Natural killer cell (primary cell): ENCODE measurements around the gene OR10G6. TPM values are rescaled to one million over a fixed set of nuclear protein-coding genes. Genes with fewer than 3 reads are reported as not detected.

Experiments used
- ATAC-seq, 3 donors: fragments of 150-1000 bp in 2 of 3; fragments of 200-7000 bp in 1 of 3; cut with Tn5 transposase; 1 replicate in 1 of 3; 2 replicates in 2 of 3; pipeline ENCODE4 v1.10.0; 2021; ENCODE audit warnings: mild to moderate bottlenecking in 2 of 3, moderate library complexity in 2 of 3
- DNase-seq, 2 donors: peaks; one replicate each; pipeline versions ENCODE4 v3.0.0 to v3.0.0-alpha.2; 2013 to 2021; ENCODE audit warnings: mixed read lengths in 1 of 2
- H3K27ac ChIP-seq: one replicate; pipeline ENCODE4 v1.5.1; 2013; ENCODE audit warnings: mild to moderate bottlenecking, low read length
- H3K27me3 ChIP-seq: one replicate; pipeline ENCODE4 v1.6.1; 2013; ENCODE audit warnings: low read length; ENCODE audit not compliant: control insufficient read depth, insufficient read depth
- H3K36me3 ChIP-seq: one replicate; pipeline ENCODE4 v1.6.1; 2013; ENCODE audit warnings: low read length; ENCODE audit not compliant: control insufficient read depth, insufficient read depth
- H3K4me1 ChIP-seq: one replicate; pipeline ENCODE4 v1.6.1; 2013; ENCODE audit warnings: low read length; ENCODE audit not compliant: control insufficient read depth, insufficient read depth
- H3K4me3 ChIP-seq: one replicate; pipeline ENCODE4 v1.5.1; 2013; ENCODE audit warnings: low read length
- H3K9me3 ChIP-seq: one replicate; pipeline ENCODE4 v1.6.1; 2013; ENCODE audit warnings: low read length; ENCODE audit not compliant: control insufficient read depth, insufficient read depth
- H3K27ac Mint-ChIP-seq, 2 donors: one replicate each; pipeline ENCODE4 v1.8.0; 2022; ENCODE audit warnings: mild to moderate bottlenecking in 2 of 2, mixed read lengths in 2 of 2, moderate library complexity in 1 of 2
- H3K27me3 Mint-ChIP-seq, 2 donors: one replicate each; pipeline ENCODE4 v1.8.0; 2022; ENCODE audit warnings: low read depth in 2 of 2, mixed read lengths in 2 of 2
- H3K36me3 Mint-ChIP-seq: one replicate; pipeline ENCODE4 v1.8.0; 2022; ENCODE audit warnings: mixed read lengths
- H3K4me1 Mint-ChIP-seq, 2 donors: one replicate each; pipeline ENCODE4 v1.8.0; 2022; ENCODE audit warnings: mixed read lengths in 2 of 2
- H3K4me3 Mint-ChIP-seq: one replicate; pipeline ENCODE4 v1.8.0; 2022; ENCODE audit warnings: mild to moderate bottlenecking, moderate library complexity, mixed read lengths
- H3K9me3 Mint-ChIP-seq, 2 donors: one replicate each; pipeline ENCODE4 v1.8.0; 2022; ENCODE audit warnings: mixed read lengths in 2 of 2
- WGBS: methylation state at CpG from one replicate; pipeline ENCODE4 v1.1.7; 2013; ENCODE audit warnings: missing lambda C conversion rate; ENCODE audit not compliant: insufficient coverage; 5-methylcytosine and 5-hydroxymethylcytosine counted together
- intact Hi-C: fragments of 100-400 bp; cut with micrococcal nuclease; formaldehyde crosslinking; loops from one replicate; pipeline ENCODE4 v1.14.2; 2022
- total RNA-seq, 4 donors: library from RNA; stranded (reverse); fragments of 120-200 nt in 1 of 4; gene quantifications; one replicate each; pipeline versions ENCODE4 v1.2.3 to v1.2.4, GENCODE V29; 2013 to 2022
- TF ChIP-seq, protein P1 (sequence below): fragments of 200-600 bp; IDR thresholded peaks from one replicate; pipeline ENCODE4 v1.8.0; 2022; ENCODE audit warnings: antibody characterized with exemption

Gene OR10G6
- total RNA-seq, 3 donors from 2014 or later (not counting 1 experiment from before 2014, with no cell fraction given): not detected

DNA sequence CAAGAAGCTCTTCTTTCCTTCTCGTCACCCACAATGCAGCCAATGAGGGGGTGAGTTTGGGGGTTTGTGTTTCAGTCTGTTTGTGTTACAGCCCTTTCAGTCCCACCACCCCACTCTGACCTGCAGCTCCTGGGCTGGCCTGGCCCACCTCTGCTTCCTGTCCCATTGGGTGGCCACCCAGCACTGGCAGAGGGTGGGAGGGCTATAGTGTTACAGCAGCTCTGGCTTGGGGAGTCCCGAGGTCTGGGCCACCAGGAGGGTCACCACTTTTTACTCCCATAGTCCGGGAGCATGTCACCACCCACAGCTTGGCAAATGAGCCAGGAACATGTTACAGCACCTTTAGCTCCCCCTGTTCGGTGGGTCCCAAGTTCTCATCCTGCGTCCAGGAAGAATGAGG lies 15.7 kb downstream of the OR10G6 start:
- Mint-ChIP-seq H3K27ac (no peak overlapping the region), H3K9me3 (peaks cover 16% of the 10 kb centered on the region in 2 donors), H3K4me1 (no peaks in the 10 kb centered on the region), H3K36me3 (no peaks in the 10 kb centered on the region), H3K27me3 (peaks cover 0 to 2% of the 10 kb centered on the region in 2 donors), H3K4me3 (no peak overlapping the region)
- DNase-seq (no peak), ATAC-seq (no peak)
- H3K4me1 ChIP-seq: no peaks in the 10 kb centered on the region
- intact Hi-C loops: no loop called here
- H3K9me3 ChIP-seq: no peaks in the 10 kb centered on the region
- TF ChIP-seq, protein P1, sequence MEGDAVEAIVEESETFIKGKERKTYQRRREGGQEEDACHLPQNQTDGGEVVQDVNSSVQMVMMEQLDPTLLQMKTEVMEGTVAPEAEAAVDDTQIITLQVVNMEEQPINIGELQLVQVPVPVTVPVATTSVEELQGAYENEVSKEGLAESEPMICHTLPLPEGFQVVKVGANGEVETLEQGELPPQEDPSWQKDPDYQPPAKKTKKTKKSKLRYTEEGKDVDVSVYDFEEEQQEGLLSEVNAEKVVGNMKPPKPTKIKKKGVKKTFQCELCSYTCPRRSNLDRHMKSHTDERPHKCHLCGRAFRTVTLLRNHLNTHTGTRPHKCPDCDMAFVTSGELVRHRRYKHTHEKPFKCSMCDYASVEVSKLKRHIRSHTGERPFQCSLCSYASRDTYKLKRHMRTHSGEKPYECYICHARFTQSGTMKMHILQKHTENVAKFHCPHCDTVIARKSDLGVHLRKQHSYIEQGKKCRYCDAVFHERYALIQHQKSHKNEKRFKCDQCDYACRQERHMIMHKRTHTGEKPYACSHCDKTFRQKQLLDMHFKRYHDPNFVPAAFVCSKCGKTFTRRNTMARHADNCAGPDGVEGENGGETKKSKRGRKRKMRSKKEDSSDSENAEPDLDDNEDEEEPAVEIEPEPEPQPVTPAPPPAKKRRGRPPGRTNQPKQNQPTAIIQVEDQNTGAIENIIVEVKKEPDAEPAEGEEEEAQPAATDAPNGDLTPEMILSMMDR: no peak
- no peak overlapping the region for H3K27ac ChIP-seq
- H3K27me3 ChIP-seq: no peaks in the 10 kb centered on the region
- WGBS: 87% methylated on average over 4 of the region's 5 CpGs
- no peak overlapping the region for H3K4me3 ChIP-seq
- H3K36me3 ChIP-seq: no peaks in the 10 kb centered on the region

DNA sequence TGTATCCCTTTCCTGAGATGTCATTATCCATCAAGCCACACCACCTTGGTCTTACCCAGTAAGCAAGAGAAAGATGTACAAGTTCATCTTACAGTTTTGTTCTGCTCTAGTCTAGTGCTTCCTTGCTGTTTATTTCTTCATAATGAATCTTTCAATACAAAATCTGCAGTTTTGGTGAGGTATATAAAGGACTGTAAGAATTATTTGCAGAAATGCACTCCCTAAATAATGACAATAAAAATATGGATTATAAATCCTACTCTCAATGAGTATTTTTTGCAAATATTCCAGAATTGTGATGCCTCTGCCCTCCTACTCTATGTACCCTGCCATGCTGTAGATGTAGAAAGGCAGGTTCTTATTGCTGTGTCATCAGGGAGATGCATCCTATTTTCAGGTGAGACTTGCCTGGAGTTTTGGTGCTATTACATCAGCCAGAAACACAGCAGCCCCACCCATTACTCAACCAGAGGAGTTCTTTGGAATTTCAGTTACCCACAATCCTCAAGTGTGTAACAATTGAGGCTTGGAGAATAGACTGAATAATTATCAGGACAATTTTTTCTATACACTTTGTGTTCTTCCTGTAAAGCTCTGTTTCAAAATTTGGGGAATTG lies 17.1 kb downstream of the OR10G6 start, which contains the start of gene OR10S1:
Gene OR10S1 (minus strand): TSS at position 51 of the 617 bp plus-strand sequence. CDS start 117 bp downstream, outside the sequence.
- H3K4me3 ChIP-seq: no peak within 1 kb of the TSS
- H3K27me3 ChIP-seq: no peaks in the 10 kb centered on the region
- TF ChIP-seq, protein P1: no peak
- Mint-ChIP-seq H3K36me3 (no peaks in the 10 kb centered on the region), H3K27me3 (peaks cover 0 to 2% of the 10 kb centered on the region in 2 donors), H3K4me3 (no peak within 1 kb of the TSS), H3K27ac (no peak within 1 kb of the TSS), H3K9me3 (peaks cover 7 to 10% of the 10 kb centered on the region in 2 donors), H3K4me1 (no peaks in the 10 kb centered on the region)
- H3K9me3 ChIP-seq: no peaks in the 10 kb centered on the region
- no peak for ATAC-seq
- H3K4me1 ChIP-seq: no peaks in the 10 kb centered on the region
- H3K36me3 ChIP-seq: no peaks in the 10 kb centered on the region
- no peak within 1 kb of the TSS for H3K27ac ChIP-seq
- intact Hi-C loops: no loop called here
- DNase-seq: no peak

DNA sequence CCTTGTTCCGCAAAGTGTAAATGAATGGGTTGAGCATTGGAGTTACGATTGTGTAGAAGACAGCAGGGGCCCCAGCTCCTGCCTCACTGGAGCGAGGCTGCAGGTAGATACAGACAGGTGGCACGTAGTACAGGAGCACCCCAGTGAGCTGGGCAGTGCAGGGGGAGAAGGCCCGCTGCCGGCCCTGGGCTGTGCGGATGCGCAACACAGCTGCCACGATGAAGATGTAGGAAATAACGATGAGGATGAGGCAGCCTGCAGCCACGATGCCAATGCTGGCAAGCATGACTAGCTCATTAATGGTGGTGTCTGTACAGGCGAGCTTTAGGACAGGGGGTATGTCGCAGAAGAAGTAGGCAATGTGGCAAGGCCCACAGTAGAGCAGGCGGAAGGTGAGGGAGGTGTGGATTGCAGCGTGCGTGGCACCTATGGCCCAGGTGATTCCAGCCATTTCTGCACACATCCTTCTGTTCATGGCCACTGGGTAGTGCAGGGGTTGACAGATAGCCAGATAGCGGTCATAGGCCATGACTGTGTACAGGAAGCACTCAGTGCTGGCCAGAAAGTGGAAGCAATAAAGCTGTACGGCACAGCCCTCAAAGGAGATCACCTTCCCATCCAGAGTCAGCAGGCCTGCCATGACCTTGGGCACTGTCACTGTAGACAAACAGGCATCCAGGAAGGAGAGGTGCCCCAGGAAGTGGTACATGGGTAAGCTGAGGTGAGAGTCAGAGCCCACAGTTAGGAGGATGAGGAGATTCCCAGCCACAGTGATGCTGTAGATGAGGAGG lies 18.0 kb downstream of the OR10G6 start:
- DNase-seq (no peak), ATAC-seq (no peak)
- no peaks in the 10 kb centered on the region for H3K27me3 ChIP-seq
- TF ChIP-seq, protein P1: no peak
- Mint-ChIP-seq H3K9me3 (peaks cover 4% of the 10 kb centered on the region in 2 donors), H3K27ac (no peak overlapping the region), H3K4me1 (no peaks in the 10 kb centered on the region), H3K36me3 (no peaks in the 10 kb centered on the region), H3K27me3 (peaks cover 0 to under 1% of the 10 kb centered on the region in 2 donors), H3K4me3 (no peak overlapping the region)
- no peaks in the 10 kb centered on the region for H3K4me1 ChIP-seq
- H3K9me3 ChIP-seq: no peaks in the 10 kb centered on the region
- 92% methylated on average over 18 of the region's 18 CpGs for WGBS
- no peak overlapping the region for H3K27ac ChIP-seq
- intact Hi-C loops: no loop called here
- no peaks in the 10 kb centered on the region for H3K36me3 ChIP-seq
- no peak overlapping the region for H3K4me3 ChIP-seq
